HG03175 (cell line): ENCODE data around the gene ZNF862.
"Not testable (repeated sequence)": the region's sequence is repeated elsewhere in the genome, so short reads cannot be mapped to it uniquely, and the experiment has no call there.

ENCODE experiments used
- ATAC-seq: cut with Tn5 transposase; IDR thresholded peaks from one replicate; pipeline ENCODE4 v1.9.1; 2021; ENCODE audit warnings: mild to moderate bottlenecking, moderate library complexity; ENCODE audit not compliant: unreplicated experiment

The ZNF862 gene

GRCh38 chr7:149824301-149824741 is 13.9 kb upstream of the ZNF862 start:
- ATAC-seq: no peak

DNA sequence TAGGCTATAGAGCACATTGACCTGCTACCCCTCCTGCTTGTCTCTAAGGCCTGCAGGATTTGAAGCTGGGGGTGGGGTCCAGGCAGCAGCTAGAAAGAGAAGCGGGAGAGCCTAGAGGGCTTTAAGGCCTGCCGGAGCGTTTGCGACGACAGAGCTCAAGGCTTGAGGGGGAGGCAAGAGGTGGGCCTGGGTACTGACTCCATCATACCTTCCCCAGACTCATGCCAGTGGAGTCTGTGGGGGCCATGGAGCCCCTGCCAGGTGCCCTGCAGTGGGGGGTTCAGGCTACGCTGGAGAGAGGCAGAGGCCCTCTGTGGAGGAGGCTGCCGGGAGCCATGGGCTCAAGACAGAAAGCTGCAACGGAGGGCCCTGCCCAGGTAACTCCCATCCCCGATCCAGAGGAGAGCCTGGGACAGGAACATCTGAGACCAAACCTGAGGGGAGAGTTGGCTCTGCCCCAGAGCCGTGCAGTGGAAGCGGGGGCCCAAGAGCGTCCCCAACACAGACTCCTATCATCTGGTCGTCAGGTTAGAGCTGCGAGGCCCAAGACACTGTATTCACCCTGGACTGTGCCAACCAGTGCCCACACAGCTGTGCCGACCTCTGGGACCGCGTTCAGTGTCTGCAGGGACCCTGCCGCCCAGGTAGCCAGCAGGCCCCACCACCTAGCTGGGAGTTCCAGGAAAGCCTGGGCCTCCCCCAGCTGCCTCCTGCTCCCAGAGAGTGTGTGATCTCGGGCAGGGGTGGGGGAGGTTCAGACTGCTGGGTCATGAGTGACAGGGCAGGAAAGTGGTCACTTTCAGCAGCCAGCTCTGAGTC is 13.2 kb upstream of the ZNF862 start:
- ATAC-seq: no peak

GRCh38 chr7:149825567-149826343 is 12.4 kb upstream of the ZNF862 start:
- ATAC-seq: no peak

- no peak for ATAC-seq
These were observed 11.7 kb upstream of the ZNF862 start for GRCh38 chr7:149826344-149827088.

- ATAC-seq: no peak
These were observed 10.8 kb upstream of the ZNF862 start for GRCh38 chr7:149827089-149827981.

- no peak for ATAC-seq
These were observed 9.5 kb upstream of the ZNF862 start for GRCh38 chr7:149828357-149829309.

DNA sequence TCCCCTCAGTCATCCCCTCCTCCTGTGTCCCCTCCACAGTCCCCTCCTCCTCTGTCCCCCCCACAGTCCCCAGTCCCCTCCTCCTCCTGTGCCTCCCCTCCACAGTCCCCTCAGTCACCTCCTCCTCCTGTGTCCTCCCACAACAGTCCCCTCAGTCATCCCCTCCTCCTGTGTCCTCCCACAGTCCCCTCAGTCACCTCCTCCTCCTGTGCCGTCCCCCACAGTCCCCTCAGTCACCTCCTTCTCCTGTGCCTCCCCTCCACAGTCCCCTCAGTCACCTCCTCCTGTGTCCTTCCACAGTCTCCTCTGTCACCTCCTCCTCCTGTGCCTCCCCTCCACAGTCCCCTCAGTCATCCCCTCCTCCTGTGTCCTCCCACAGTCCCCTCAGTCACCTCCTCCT is 7.6 kb upstream of the ZNF862 start:
- not testable (repeated sequence) for ATAC-seq

DNA sequence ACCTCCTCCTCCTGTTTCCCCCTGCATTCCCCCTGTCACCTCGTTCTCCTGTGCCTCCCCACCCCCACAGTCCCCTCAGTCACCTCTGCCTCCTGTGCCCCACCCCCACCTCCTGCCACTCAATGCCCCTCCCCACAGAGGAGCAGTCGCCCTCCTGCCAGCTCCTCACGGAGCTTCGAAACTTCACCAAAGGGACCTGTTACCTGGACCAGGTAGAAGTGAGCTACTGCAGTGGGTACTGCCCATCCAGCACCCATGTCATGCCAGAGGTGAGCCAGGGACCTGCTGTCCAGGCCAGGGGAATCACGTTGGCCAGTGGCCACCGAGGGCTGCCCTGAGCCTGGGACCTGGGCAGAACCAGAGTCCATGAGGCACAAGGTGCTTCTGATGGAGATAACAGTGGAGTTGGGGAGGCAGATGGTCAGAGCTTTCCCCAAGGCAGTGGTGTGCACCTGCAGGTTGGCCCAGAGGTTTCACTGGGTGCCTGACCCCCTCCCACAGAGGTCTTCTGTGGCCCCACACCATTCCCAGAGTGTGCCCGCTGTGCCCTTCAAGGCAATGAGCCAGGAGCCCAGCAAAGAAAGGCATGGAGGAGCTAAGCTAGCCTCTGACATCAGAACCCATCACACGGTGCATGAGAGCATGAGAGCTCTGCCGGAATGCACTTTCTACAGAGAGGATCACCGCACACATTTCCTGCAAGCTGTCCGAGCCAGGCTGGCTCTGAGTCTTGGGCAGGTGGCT is 7.0 kb upstream of the ZNF862 start:
- ATAC-seq: no peak

GRCh38 chr7:149831741-149832219 is 6.4 kb upstream of the ZNF862 start:
- ATAC-seq: no peak

DNA sequence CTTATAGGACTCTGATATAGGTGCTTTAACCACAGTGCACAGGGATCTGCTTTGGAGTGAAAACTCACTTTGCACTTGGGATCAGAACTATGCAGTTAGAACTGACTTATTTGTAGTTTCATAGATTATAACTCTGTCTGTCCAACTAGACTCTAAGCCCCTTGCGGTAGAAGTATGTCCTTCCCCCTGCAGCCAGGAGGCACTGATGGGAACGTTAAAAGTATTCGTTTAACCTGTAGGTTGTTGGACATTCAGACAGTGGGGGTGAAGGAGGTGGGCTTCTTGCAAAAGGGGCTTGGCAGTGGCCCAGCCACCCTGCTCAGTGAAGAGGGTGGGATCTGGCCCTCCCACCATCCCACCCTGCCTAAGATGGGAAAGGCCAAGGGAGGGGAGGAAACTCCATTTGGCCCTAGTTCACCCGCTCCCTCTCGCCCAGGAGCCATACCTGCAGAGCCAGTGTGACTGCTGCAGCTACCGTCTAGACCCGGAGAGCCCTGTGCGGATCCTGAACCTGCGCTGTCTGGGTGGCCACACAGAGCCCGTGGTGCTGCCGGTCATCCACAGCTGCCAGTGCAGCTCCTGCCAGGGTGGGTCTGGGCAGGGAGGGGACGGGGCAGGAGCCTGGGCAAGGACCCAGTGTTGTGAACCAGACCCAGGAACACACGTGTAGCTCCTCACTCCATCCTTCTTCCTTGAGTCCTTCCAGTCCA is 5.7 kb upstream of the ZNF862 start:
- no peak for ATAC-seq

GRCh38 chr7:149833495-149834130 is 4.6 kb upstream of the ZNF862 start:
- ATAC-seq: no peak

DNA sequence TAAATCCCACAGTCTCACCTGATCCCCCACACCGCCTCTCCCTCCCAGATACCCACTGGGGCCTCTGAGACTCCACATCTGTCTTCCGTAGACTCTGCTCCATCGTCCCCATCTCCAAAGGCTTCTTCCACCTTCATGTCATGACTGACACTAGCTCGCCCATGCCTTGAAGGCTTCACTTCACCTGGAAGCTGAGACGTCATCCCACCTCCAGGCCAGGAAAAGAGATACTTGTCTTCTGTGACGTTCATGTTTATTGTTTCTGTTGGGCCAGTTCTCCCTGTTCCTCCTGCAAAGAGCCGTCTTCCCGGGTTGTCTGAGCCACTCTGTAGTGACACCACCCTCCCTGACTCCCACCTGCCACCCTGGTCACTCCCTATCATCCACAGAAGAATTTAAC is 3.6 kb upstream of the ZNF862 start:
- no peak for ATAC-seq

DNA sequence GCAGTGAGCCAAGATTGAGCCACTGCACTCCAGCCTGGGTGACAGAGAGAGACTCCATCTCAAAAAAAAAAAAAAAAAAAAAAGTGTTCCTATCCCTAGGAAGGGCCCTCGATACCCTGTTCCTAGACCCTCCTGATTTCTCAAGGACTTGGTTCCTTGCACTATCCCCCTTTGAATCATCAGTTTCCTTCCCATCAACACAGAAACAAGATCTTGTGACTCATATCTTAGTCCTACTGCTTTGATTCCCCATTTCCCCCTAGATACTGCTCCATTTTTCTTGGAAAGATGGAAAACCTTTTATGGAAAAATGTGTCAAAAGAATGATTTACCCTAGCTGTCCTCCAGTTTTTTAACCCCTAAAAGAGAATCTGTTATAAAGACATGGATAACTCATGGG is 1.7 kb upstream of the ZNF862 start:
- ATAC-seq: no peak

DNA sequence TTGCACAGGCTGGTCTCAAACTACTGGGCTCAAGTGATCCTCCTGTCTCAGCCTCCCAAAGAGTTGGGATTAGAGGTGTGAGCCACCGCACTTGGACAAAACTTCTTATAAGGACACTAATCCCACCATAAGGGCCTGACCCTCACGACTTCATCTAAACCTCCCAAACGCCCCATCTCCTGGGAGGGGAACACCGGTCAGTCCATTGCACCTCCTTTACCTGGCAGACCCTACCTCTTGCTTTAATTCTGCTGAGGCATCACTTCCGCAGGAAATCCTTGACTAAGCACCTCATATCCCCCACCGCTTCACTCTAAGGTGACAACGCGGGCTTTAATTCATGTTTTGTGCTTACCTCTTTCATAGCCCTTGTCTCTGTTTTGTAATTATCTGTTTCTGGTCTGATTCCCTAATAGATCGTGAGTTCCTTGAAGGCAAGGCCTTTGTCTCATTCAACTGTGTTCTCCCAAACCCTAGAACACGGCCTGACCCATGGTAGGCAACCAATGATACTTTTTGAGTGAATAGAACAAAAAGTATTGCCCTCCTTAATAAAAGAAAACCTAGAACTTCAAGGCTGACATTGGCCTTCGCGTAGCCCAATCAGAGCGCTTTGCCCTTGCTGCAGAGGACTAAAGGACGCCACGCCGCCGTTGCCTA is 481 bp upstream of the ZNF862 start:
- no peak for ATAC-seq

DNA sequence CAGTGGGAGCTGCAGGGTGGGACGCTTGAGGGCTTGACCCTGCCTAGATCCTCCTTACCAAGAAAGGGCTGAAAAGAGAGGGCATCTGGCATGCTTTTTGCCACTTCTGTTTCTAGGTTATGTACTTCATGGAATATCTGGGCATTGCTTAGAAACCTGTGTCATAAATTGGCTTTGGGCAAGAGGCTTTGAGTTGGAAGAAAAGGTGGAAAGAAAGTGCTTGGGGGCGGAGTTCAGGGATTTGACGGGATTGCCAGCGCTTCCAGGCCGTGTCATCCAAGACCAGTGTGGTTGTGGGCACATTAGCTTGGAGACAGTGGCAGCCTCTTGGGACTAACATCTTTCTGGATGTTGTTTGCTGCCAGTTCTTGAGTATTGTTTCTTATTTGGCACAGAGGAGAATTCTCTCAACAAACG is 825 bp downstream of the ZNF862 start:
- no peak for ATAC-seq

- ATAC-seq: no peak
These were observed 1.8 kb downstream of the ZNF862 start for GRCh38 chr7:149839933-149840332.

DNA sequence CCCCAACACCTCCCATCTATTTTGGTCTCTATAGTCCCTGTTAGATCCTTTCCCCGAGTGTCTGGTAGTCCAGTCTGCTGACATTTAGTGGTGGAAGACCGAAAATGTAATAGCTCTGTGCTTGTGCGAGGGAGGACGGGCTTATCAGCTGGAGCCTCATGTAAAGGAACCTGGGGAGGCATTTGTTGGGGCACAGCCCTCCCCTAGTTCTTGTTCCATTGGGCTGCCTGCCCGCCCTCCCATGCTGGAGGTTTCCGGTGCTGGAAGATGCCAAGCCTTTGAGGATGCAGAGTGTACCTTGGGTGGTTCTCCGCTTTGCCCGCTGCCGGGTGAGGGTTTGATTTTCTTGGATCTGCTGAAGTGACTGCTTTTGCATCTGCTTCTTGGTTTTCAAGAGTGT is 5.4 kb downstream of the ZNF862 start:
- ATAC-seq: no peak
